Esophagus squamous epithelium (tissue), 5 donors: ENCODE data around the gene WDR64. TPM values are rescaled to one million over a fixed set of nuclear protein-coding genes. Genes with fewer than 3 reads are reported as not detected.

Source experiments
- DNase-seq: peaks from one replicate; lab custom pipeline; 2025; lab: John Stamatoyannopoulos, UW
- H3K27ac ChIP-seq, 4 donors: fragments of 200-600 bp; sonication (generic); one replicate each; pipeline ENCODE4 v1.5.1; 2016 to 2019; ENCODE audit warnings: mild to moderate bottlenecking in 1 of 4
- H3K27me3 ChIP-seq, 4 donors: fragments of 200-600 bp; sonication (generic); 1 replicate in 3 of 4; 2 replicates in 1 of 4; pipeline versions ENCODE4 v1.5.1 to v1.6.0; 2017 to 2021; ENCODE audit warnings: antibody characterized with exemption in 1 of 4
- H3K36me3 ChIP-seq, 3 donors: fragments of 200-600 bp; sonication (generic); one replicate each; pipeline ENCODE4 v1.5.1; 2016 to 2019
- H3K4me1 ChIP-seq, 3 donors: fragments of 200-600 bp; sonication (generic); one replicate each; pipeline ENCODE4 v1.5.1; 2017 to 2019
- H3K4me3 ChIP-seq, 4 donors: fragments of 200-600 bp; sonication (generic); 1 replicate in 3 of 4; 2 replicates in 1 of 4; pipeline ENCODE4 v1.5.1; 2016 to 2019; ENCODE audit warnings: mild to moderate bottlenecking in 2 of 4, moderate library complexity in 1 of 4
- H3K9me3 ChIP-seq, 3 donors: fragments of 200-600 bp; sonication (generic); one replicate each; pipeline ENCODE4 v1.5.1; 2016 to 2019
- POLR2A ChIP-seq, 4 donors: fragments of 450-650 bp; IDR thresholded peaks; one replicate each; pipeline ENCODE4 v1.6.1; 2017; ENCODE audit warnings: antibody characterized with exemption in 4 of 4, mild to moderate bottlenecking in 4 of 4, moderate library complexity in 3 of 4
- WGBS, 2 donors: methylation state at CpG; one replicate each; pipeline ENCODE4 v1.1.5; 2018; 5-methylcytosine and 5-hydroxymethylcytosine counted together
- intact Hi-C: fragments of 100-400 bp; cut with DNase I; formaldehyde crosslinking; loops from one replicate; pipeline ENCODE4 v1.15.0; 2022
- total RNA-seq, 4 donors: library from RNA; depleted of rRNA; stranded (reverse); fragments of >200 nt; gene quantifications; one replicate each; pipeline ENCODE4 v1.1.0, GENCODE V29; 2016
- TF ChIP-seq, protein P1 (sequence below), 6 experiments: fragments of 450-650 bp in 4 of 6; fragments of 200-600 bp in 2 of 6; sonication (generic) in 2 of 6; IDR thresholded peaks; one replicate each; pipeline ENCODE4 v1.5.1; 2016 to 2019; ENCODE audit warnings: antibody characterized with exemption in 6 of 6, mild to moderate bottlenecking in 4 of 6, moderate library complexity in 4 of 6
- donor health status: DM: yes; HTN: yes; CAD: no.

WDR64 gene
- total RNA-seq, 4 donors from 2014 or later = not detected

DNA sequence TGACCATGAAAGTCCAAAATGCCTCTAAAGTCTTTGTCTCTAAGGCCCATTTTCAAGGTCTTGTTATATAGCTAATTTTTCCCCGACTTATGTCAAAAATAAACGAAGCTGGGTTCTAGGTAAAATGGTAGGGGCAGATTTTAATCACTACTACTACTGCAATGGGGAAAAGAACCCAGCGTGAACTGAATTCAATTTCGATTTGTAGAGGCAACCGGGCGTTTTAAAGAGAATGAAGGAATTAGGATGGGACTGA lies 195.4 kb downstream of the WDR64 start:
- 9% methylated on average over 6 of the region's 6 CpGs for WGBS, 2 donors
- intact Hi-C loops = no loop called here

GRCh38 chr1:241847796-241848685 lies 196.0 kb downstream of the WDR64 start, which contains the start of gene EXO1:
Gene EXO1 (plus strand): TSS chr1:241848204. CDS start chr1:241850426, 2,222 bp downstream.
- WGBS, 2 donors = 0 to 1% methylated on average over 15 to 23 of the region's 68 CpGs
- Histone ChIP-seq H3K27ac (peak within 1 kb of the TSS; percentile 92 to 99 (median 99)), H3K27me3 (no peaks in the 10 kb centered on the region), H3K4me3 (peak within 1 kb of the TSS; percentile 63 to 92 (median 84)), H3K9me3 (no peaks in the 10 kb centered on the region), H3K4me1 (peaks cover 6 to 20% (median 8%) of the 10 kb centered on the region in 3 donors), H3K36me3 (no peaks in the 10 kb centered on the region)
- intact Hi-C loops = no loop called here
- DNase-seq = peak; percentile 53
- TF ChIP-seq POLR2A (IDR thresholded peaks at IDR 0.05) = no peak
- TF ChIP-seq, protein P1, sequence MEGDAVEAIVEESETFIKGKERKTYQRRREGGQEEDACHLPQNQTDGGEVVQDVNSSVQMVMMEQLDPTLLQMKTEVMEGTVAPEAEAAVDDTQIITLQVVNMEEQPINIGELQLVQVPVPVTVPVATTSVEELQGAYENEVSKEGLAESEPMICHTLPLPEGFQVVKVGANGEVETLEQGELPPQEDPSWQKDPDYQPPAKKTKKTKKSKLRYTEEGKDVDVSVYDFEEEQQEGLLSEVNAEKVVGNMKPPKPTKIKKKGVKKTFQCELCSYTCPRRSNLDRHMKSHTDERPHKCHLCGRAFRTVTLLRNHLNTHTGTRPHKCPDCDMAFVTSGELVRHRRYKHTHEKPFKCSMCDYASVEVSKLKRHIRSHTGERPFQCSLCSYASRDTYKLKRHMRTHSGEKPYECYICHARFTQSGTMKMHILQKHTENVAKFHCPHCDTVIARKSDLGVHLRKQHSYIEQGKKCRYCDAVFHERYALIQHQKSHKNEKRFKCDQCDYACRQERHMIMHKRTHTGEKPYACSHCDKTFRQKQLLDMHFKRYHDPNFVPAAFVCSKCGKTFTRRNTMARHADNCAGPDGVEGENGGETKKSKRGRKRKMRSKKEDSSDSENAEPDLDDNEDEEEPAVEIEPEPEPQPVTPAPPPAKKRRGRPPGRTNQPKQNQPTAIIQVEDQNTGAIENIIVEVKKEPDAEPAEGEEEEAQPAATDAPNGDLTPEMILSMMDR (IDR thresholded peaks at IDR 0.05) = peak in 4 of 6 experiments; percentile 13 to 40 (median 18)

More for the DNA sequence above, 195.4 kb downstream of the WDR64 start:
- no peaks in the 10 kb centered on the region for H3K36me3 ChIP-seq
- H3K4me3 ChIP-seq = peak overlapping the region; percentile 63 to 92 (median 84)
- peaks cover 6 to 20% (median 8%) of the 10 kb centered on the region in 3 donors for H3K4me1 ChIP-seq
- DNase-seq = no peak
- no peaks in the 10 kb centered on the region for H3K9me3 ChIP-seq
- H3K27me3 ChIP-seq = no peaks in the 10 kb centered on the region
- TF ChIP-seq, protein P1 (IDR thresholded peaks at IDR 0.05) = no peak
- no peak for TF ChIP-seq POLR2A (IDR thresholded peaks at IDR 0.05)
- peak overlapping the region; percentile 92 to 99 (median 99) for H3K27ac ChIP-seq

GRCh38 chr1:241848686-241849344 lies 196.7 kb downstream of the WDR64 start:
- Histone ChIP-seq H3K4me1 (peaks cover 6 to 20% (median 8%) of the 10 kb centered on the region in 3 donors), H3K27me3 (no peaks in the 10 kb centered on the region), H3K9me3 (no peaks in the 10 kb centered on the region), H3K36me3 (no peaks in the 10 kb centered on the region), H3K27ac (no peak overlapping the region), H3K4me3 (peak overlapping the region; percentile 63 to 92 (median 84))
- no peak for DNase-seq
- 4 to 10% methylated on average over 13 of the region's 13 CpGs for WGBS, 2 donors
- TF ChIP-seq, protein P1 (IDR thresholded peaks at IDR 0.05) = no peak
- intact Hi-C loops = no loop called here

DNA sequence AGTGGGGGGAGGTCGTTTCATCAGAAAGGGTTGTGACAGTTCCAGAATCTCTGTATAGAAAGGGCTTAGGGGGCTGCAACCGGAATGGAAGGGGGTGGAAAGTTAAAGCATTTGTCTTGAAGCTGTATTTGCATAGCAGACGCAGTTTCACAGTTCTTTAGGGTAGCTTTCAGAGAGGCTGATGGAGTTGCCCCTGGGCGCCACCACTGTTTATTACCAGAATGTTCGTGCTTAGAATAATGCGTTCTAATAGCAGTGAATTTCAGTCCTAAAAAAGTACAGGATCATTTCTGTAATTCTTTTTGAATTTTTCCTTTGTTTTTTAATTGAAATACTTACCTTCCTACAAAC lies 197.2 kb downstream of the WDR64 start:
- Histone ChIP-seq H3K4me1 (peaks cover 6 to 20% (median 8%) of the 10 kb centered on the region in 3 donors), H3K27ac (no peak overlapping the region), H3K9me3 (no peaks in the 10 kb centered on the region), H3K4me3 (no peak overlapping the region), H3K36me3 (no peaks in the 10 kb centered on the region), H3K27me3 (no peaks in the 10 kb centered on the region)
- intact Hi-C loops = no loop called here
- no peak for DNase-seq
- WGBS, 2 donors = 44 to 64% methylated on average over 5 to 6 of the region's 6 CpGs
- TF ChIP-seq, protein P1 (IDR thresholded peaks at IDR 0.05) = no peak
- TF ChIP-seq POLR2A (IDR thresholded peaks at IDR 0.05) = no peak

Other genes starting within 250 kb of the WDR64 start
- 100 to 1,000 TPM in 1 of 4 donors, 10 to 100 TPM in 3; 44.6 to 101 (median 70.0) TPM for gene FH, start 132.5 kb upstream of the WDR64 start, total RNA-seq
- under 1 TPM; 0.04 to 0.19 (median 0.07) TPM for gene KMO, start 119.9 kb upstream of the WDR64 start, total RNA-seq
- gene CHML, start 11.9 kb upstream of the WDR64 start, total RNA-seq = 1 to 10 TPM; 4.2 to 9.0 (median 6.3) TPM
- 10 to 100 TPM; 16.9 to 23.8 (median 21.9) TPM for gene OPN3, start 11.9 kb upstream of the WDR64 start, total RNA-seq
- gene EXO1, start 195.9 kb downstream of the WDR64 start, total RNA-seq = 1 to 10 TPM; 1.5 to 9.2 (median 5.3) TPM